Measurements from ENCODE around the gene RER1. TPM values are rescaled to one million over a fixed set of nuclear protein-coding genes. Genes with fewer than 3 reads are reported as not detected.

The RER1 gene
- total RNA-seq, 2 experiments from 2014 or later, result 161 to 176 TPM

DNA sequence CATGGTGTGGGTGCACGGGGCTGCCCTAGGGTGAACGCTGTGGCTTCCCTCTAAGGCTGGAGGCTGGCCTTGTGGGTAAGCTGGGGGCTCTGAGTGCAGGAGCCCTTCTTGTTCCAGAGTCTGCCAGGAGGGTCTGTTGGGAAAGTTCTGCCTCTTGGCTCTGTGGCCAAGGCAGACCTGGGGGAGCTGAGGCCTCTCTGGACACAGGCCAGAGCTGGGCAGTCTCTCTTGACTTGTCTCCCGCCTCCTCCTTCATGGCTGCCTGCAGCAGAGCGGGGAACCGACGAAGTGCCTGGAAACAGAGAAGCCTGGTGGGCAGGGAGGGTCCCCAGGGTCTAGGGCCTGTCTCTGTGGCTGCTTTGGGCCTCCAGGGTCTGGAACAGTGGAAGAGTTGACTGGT, 51.0 kb downstream of the RER1 start:
- no peak for DNase-seq
- Mint-ChIP-seq H3K4me1 (peaks cover 1% of the 10 kb centered on the region), H3K4me3 (no peak overlapping the region), H3K36me3 (no peaks in the 10 kb centered on the region), H3K27ac (no peak overlapping the region), H3K9me3 (no peaks in the 10 kb centered on the region), H3K27me3 (peaks cover 18% of the 10 kb centered on the region)

DNA sequence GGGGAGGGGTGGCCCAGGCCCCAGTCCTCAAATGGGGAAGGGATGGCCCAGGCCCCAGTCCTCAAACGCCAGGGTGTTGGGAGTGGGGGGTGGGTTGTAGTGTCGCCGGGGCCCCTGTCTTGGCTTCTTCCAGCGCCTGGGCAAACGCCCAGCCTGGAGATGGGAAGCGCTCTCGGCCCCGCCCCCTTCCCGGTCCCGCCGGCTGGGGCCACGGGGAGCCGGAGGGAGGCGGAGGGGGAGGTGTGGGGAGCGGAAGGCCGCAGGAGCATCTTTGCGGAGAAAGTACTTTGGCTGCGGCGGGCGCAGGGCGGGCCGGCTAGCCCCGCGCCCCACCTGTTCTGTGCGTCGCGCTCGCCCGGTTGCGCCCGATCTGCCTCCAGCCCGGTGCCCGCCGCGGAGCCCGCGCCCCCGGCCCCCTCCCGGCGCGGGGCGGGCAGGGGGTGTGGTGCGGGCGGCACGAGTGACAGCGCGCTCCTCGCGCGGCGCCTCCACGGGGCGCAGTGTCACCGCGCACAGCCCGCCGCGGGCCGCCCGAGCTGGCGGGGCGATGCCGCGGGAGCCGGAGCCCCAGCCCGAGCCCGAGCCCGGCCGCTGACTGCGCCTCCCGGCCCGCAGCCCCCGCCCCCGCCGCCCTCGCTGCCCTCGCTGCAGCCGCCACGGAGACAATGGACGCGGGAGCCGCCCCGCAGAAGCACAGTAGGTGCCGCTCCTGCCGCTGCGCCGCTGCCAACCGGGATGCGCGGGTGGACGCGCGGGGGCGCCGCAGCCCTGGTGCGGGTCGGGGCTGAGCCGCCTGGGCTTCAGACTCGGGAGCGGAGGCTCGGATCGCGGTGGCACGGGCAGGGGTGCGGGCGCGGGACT, 51.9 kb downstream of the RER1 start:
- DNase-seq, result peak; percentile 38
- Mint-ChIP-seq H3K36me3 (no peaks in the 10 kb centered on the region), H3K27me3 (peaks cover 18% of the 10 kb centered on the region), H3K4me1 (peaks cover 1% of the 10 kb centered on the region), H3K9me3 (no peaks in the 10 kb centered on the region), H3K4me3 (no peak overlapping the region), H3K27ac (no peak overlapping the region)

DNA sequence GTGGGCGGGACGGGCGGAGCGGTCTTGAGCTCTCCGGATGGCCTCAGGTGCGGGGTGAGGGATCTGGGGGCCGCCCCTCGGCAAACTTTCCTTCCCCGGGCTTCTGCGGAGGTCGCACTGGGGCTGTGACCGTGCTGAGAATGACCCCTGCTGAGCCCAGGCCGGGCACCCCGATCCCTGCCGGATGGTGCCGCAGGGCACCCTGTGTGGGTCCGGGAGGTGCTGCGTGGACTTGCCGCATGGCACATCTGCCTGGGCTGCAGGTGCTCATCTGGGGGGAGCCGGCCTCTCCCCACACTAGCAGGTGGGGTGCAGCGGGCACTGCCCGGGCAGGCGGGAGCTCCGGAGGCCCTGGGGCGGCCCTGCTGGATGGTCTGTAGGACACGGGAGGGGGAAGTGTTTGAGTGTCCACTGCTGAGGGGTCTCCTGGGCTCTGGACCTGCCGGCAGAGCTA, 52.5 kb downstream of the RER1 start:
- no peak overlapping the region for H3K4me3 Mint-ChIP-seq

DNA sequence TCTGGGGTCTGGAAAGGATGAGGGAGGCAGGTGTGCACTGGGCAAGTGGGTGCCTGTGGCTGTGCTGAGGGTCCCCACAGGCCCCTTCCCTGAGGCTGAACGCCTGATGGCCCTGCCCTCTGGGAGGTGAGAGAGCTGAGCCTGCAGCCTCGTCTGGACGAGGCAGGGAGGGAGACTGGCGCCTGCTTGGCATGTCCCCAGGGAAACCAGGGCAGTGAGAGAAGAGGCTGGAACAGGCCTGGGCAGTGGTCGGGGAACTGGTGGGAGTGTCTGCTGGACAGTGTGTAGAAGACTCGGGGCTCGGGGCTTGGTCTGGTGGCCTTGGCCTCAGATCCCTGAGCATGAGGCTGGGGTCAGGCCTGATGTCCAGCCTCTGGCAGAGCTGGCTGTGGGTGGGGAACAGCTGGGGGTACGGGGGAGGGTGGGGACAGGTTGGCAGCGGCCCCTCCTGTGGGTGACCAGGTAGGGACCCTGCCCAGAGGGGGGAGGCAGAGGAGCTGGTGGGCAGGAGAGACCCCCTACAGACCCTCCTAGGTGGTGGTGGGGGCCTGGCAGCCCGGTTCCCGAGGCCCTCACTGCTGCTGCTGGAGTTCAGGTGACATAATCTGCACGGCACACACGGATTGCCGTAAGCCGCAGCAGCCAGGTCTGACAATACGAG, 53.7 kb downstream of the RER1 start:
- peaks cover 1% of the 10 kb centered on the region for H3K4me1 Mint-ChIP-seq
- no peaks in the 10 kb centered on the region for H3K9me3 Mint-ChIP-seq
- no peaks in the 10 kb centered on the region for H3K36me3 Mint-ChIP-seq

More for the DNA sequence above, 52.5 kb downstream of the RER1 start:
- H3K36me3 Mint-ChIP-seq, result no peaks in the 10 kb centered on the region
- no peak overlapping the region for H3K27ac Mint-ChIP-seq
- H3K27me3 Mint-ChIP-seq, result peaks cover 18% of the 10 kb centered on the region
- H3K4me1 Mint-ChIP-seq, result peaks cover 1% of the 10 kb centered on the region
- no peak for DNase-seq
- H3K9me3 Mint-ChIP-seq, result no peaks in the 10 kb centered on the region

DNA sequence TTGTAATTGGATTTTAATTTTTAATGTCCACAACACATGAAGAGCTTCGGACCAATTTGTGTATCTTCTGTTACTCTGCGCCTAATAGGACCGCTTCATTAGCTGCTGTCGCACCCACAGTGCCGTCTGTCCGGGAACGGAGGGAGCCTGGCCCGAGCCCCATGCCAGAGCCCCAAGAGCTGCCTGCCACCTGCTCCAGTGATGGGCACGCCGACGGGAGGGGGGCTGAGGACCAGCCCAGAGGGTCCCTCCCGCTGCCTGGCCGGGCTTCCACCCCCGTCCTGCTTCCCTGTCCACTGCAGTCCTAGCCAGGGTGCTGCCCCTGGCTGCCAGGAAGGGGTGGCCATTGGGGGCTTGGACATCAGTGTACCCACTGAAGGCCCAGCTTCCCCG, 54.2 kb downstream of the RER1 start:
- no peaks in the 10 kb centered on the region for H3K36me3 Mint-ChIP-seq
- H3K27ac Mint-ChIP-seq, result no peak overlapping the region
- no peak overlapping the region for H3K4me3 Mint-ChIP-seq
- no peaks in the 10 kb centered on the region for H3K9me3 Mint-ChIP-seq
- peaks cover 1% of the 10 kb centered on the region for H3K4me1 Mint-ChIP-seq
- no peak for DNase-seq
- peaks cover 18% of the 10 kb centered on the region for H3K27me3 Mint-ChIP-seq

More for the DNA sequence above, 53.7 kb downstream of the RER1 start:
- no peak for DNase-seq
- Mint-ChIP-seq H3K27ac (no peak overlapping the region), H3K27me3 (peaks cover 18% of the 10 kb centered on the region), H3K4me3 (no peak overlapping the region)

DNA sequence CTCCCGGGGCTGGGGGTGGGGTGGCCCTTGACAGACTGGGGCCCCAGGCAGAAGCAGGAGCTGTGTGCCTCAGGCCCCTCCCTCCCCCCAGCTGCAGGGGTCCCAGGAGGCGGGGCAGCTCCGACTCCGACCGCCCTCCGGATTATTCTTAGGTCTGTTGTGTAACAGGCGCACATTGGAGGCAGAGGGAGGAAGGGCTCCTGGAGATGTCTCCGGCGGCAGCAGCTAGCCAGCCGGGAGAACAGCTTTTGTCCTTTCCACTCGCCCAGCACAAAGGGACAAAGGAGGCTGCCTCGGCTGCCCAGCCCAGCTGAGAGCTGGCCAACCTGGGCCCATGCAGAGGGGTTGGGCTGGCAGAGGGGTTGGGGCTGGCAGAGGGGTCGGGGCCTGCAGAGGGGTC, 54.8 kb downstream of the RER1 start:
- no peak overlapping the region for H3K27ac Mint-ChIP-seq
- no peak overlapping the region for H3K4me3 Mint-ChIP-seq
- no peak for DNase-seq
- H3K36me3 Mint-ChIP-seq, result no peaks in the 10 kb centered on the region
- peaks cover 18% of the 10 kb centered on the region for H3K27me3 Mint-ChIP-seq
- H3K4me1 Mint-ChIP-seq, result peaks cover 1% of the 10 kb centered on the region
- no peaks in the 10 kb centered on the region for H3K9me3 Mint-ChIP-seq

DNA sequence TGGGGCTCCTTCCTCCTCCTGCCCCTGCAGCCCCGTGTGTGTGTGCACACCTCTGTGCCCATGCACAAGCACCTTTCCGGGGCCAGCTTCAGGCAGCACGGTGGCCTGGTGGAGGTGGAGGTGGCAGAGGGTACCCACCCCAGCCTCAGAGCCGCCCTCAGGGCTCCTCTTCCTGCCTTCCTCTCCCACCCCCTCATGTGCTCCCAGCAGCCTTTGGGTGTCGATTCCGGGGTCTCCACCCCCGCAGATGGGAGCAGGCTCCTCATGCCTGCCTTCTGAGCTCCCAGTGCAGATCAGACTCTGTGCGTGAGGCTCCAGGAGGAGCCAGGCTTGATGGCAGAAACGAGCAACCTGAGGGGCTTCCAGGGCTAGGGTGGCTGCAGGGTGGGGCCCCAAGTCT, 55.2 kb downstream of the RER1 start:
- H3K27ac Mint-ChIP-seq, result no peak overlapping the region
- peaks cover 1% of the 10 kb centered on the region for H3K4me1 Mint-ChIP-seq
- no peak for DNase-seq
- H3K9me3 Mint-ChIP-seq, result no peaks in the 10 kb centered on the region
- H3K36me3 Mint-ChIP-seq, result no peaks in the 10 kb centered on the region
- no peak overlapping the region for H3K4me3 Mint-ChIP-seq
- H3K27me3 Mint-ChIP-seq, result peaks cover 18% of the 10 kb centered on the region

DNA sequence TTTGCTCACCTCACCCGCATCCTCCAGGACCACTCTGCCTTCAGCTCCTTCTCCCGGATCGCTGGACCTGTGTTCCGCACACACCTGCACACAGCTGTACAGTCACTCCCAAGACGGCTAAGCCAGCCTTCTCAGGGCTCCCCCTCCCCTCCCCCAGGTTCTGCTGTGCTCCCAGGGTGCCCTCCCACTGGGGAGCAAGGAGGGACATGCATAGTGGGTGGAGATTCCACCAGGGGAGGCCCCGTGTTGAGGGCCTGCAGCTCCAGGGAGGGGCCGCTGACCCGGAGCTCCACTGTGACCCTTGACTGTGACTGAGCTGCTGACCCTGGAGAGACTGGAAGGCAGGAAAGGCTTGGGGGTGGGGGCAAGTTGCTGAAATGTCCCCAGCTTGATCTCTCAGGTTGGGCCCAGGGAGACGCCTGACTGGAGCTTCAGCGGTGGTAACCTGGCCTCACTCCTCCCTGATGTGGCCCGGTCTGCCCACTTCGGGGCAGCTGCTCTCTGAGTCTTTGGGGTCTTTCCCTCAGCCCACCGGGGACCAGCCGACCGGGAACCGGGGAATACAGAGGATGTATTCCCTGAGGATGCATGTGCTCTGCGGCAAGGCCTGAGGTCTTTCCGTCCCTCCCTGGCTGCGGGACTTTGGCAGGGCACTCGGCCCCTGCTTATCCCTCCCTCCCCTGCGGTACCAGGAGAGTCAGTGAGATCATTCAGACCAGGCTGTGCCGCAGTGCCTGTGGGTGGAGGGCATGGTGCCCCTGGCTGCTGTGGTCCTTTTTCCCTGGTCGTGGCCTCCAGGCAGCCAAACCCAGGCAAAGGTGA, 55.8 kb downstream of the RER1 start:
- no peak for DNase-seq
- H3K36me3 Mint-ChIP-seq, result no peaks in the 10 kb centered on the region
- H3K4me1 Mint-ChIP-seq, result peaks cover 1% of the 10 kb centered on the region
- H3K27ac Mint-ChIP-seq, result no peak overlapping the region
- peaks cover 15% of the 10 kb centered on the region for H3K27me3 Mint-ChIP-seq
- H3K9me3 Mint-ChIP-seq, result no peaks in the 10 kb centered on the region
- no peak overlapping the region for H3K4me3 Mint-ChIP-seq

DNA sequence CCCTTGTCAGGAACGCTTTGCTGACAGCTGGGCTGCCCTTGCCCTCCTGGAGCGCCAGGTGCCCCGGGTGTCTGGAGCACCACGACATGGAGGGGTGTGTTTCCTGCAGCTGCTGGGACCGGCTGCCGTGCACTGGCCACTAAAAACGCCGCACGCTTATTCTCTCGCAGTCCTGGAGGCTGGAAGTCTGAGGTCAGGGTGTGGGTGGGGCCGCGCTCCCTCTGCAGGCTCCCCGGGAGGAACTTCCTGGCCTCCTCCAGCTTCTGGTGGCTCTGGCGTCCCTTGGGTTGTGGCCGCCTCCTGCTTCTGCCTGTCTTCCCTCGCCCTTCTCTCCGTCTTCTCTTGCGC, 56.4 kb downstream of the RER1 start:
- no peak overlapping the region for H3K4me3 Mint-ChIP-seq
- peaks cover 1% of the 10 kb centered on the region for H3K4me1 Mint-ChIP-seq
- H3K27me3 Mint-ChIP-seq, result peaks cover 9% of the 10 kb centered on the region
- no peaks in the 10 kb centered on the region for H3K9me3 Mint-ChIP-seq
- H3K27ac Mint-ChIP-seq, result no peak overlapping the region
- H3K36me3 Mint-ChIP-seq, result no peaks in the 10 kb centered on the region
- no peak for DNase-seq

DNA sequence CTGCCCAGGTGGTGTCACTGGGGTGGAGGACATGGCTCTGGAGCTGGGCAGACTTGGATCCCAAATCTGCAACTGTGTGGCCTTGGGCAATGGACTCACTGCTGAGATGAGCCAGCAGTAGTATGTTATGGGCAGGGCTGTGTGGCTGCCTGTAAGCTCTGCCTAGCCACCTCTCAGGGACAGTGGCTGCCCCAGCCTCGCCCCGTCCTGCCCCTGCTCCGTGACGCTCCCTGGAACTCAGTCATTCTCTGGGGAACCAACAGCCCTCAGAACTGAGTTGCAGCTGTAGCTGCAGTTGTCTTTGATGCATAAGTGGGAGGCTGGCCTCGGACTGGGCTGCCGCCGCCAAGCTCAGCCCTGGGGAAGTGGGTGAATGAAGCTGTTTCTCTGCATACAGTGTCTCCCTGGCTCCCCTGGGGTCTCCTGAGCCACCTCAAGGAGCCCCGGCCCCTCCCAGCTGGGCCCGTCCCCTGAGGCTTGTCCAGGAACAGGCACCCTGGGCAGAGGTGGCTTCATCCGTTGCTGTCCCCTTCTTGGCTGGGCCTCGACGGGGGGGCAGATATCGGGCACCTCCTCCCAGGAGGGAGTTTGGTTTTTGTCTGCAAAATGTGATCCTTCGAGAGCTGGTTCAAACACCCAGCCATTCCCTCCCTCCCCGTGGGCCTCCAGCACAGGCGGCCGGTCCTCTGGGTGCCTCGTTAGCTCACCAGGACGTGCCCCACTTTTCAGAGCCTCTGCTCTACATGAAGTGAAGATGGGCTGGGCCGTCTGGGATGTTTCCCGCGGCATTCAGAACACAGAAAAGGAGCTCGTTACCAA, 58.2 kb downstream of the RER1 start:
- no peak for DNase-seq
- H3K4me1 Mint-ChIP-seq, result peaks cover 1% of the 10 kb centered on the region
- H3K36me3 Mint-ChIP-seq, result no peaks in the 10 kb centered on the region
- no peak overlapping the region for H3K4me3 Mint-ChIP-seq
- no peak overlapping the region for H3K27ac Mint-ChIP-seq
- no peaks in the 10 kb centered on the region for H3K9me3 Mint-ChIP-seq
- peaks cover 6% of the 10 kb centered on the region for H3K27me3 Mint-ChIP-seq

DNA sequence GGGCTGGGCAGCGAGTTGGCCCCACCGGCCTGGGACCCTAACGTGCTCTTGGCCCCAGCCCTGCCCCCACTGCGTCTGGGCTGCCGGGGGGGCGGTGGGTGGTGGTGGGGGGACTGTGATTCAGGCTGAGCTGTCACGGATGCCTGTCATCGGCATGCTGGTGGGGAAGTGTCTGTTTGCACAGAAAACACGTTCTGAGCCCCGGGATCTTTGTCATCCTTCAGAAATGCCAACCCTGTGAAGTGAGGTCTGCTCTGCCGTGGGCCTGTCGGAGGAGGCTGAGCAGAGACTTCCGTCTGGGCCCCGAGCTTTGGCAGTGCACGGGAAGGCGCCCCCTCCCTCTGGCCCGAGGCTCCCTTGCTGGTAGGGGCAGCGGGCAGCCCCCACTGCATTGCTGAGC, 60.1 kb downstream of the RER1 start:
- no peak for DNase-seq

DNA sequence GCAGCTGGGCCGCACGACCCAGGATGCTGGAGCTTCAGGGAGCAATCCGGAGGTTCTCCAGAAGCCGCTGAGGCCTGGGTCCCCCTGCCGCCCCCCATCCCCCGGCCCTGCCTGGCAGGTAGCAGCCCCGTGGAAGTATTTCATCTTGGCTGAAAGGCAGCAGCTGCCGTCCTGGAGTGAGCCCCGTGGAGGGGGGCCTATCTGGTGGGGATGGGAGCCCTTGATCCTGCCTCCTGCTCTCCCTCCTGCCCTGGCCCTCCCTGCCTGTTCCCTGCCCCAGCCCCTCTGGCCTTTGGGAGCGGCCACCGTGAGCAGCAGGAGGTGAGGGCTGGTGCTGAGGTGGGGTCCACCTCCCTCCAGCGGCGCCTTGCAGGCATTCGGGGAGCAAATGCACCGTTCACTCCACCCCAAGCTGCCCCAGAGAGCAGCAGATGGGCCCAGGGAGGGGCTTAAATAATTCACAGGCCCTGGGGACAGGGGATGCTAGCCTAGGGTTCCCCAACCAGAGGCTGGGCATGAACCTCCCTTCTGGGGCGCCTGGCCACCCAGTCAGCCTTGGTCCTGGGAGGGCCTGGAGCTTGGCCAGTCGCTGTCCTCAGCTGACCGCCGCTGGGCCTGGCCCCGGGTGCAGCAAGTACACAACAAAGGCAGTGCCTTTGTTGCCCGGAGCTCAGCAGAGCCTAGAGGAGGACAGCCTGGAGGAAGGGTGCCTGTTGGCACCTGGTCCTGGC, 60.7 kb downstream of the RER1 start:
- H3K4me3 Mint-ChIP-seq, result no peak overlapping the region
- H3K4me1 Mint-ChIP-seq, result no peaks in the 10 kb centered on the region
- no peaks in the 10 kb centered on the region for H3K9me3 Mint-ChIP-seq
- no peak overlapping the region for H3K27ac Mint-ChIP-seq
- no peak for DNase-seq
- no peaks in the 10 kb centered on the region for H3K36me3 Mint-ChIP-seq
- H3K27me3 Mint-ChIP-seq, result no peaks in the 10 kb centered on the region

More for the DNA sequence above, 60.1 kb downstream of the RER1 start:
- H3K9me3 Mint-ChIP-seq, result no peaks in the 10 kb centered on the region
- no peaks in the 10 kb centered on the region for H3K36me3 Mint-ChIP-seq
- H3K27me3 Mint-ChIP-seq, result no peaks in the 10 kb centered on the region
- H3K4me1 Mint-ChIP-seq, result no peaks in the 10 kb centered on the region
- H3K4me3 Mint-ChIP-seq, result no peak overlapping the region
- no peak overlapping the region for H3K27ac Mint-ChIP-seq

DNA sequence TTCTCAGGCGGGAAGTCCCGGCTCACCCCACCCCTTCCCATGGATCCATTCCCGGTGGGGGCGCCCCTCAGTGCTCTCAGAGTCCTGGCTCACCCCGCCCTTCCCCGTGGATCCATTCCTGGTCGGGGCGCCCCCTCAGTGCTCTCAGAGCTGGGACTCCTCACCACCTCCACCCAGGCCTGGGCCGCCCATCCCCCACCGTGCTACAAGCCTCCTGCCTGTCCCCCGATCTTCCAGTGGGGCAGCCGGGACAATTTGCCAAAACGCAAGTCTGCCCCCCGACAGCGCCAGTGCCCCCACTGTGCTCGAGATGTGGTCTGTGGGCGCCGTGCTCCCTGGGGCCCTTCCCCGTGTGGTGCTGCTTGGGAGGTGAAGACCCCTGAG, 61.3 kb downstream of the RER1 start:
- Mint-ChIP-seq H3K27me3 (no peaks in the 10 kb centered on the region), H3K9me3 (no peaks in the 10 kb centered on the region), H3K4me3 (no peak overlapping the region), H3K27ac (no peak overlapping the region), H3K36me3 (no peaks in the 10 kb centered on the region), H3K4me1 (no peaks in the 10 kb centered on the region)
- DNase-seq, result no peak

DNA sequence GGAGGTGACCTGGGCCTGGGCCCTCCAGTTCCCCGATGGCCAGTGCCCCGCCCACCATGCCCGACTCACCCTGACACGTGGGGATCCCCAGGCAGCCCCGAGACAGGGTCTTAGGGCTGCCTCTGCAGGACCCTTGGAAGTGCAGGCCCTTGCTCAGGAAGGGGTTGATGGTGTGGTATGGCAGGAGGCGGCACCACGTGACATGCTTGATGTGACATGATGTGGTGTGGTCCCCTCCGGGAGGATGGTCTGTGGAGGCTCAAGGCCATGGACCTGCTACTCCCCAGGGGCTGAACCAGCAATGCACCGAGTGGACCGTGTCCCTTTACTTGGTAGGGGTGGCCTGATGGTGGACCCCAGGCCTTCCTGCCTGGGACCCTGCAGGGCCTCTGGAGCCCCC, 62.6 kb downstream of the RER1 start:
- Mint-ChIP-seq H3K27me3 (no peaks in the 10 kb centered on the region), H3K4me3 (no peak overlapping the region), H3K9me3 (no peaks in the 10 kb centered on the region), H3K27ac (no peak overlapping the region), H3K36me3 (no peaks in the 10 kb centered on the region), H3K4me1 (no peaks in the 10 kb centered on the region)
- DNase-seq, result no peak

All from activated naive CD8-positive, alpha-beta T cell treated with anti-CD3 and anti-CD28 coated beads for 36 hours (primary cell).